Thyroid gland (tissue), 4 donors: ENCODE measurements around the gene P2RX6. TPM values are rescaled to one million over a fixed set of nuclear protein-coding genes. Genes with fewer than 3 reads are reported as not detected.

Experiments used
- DNase-seq, 2 donors: peaks; one replicate each; pipeline ENCODE4 v3.0.0-alpha.2; 2019
- H3K27ac ChIP-seq, 3 donors: fragments of 200-600 bp; sonication (generic); 1 replicate in 2 of 3; 2 replicates in 1 of 3; pipeline ENCODE4 v1.5.1; 2016 to 2019; ENCODE audit warnings: mild to moderate bottlenecking in 1 of 3, moderate library complexity in 1 of 3
- H3K27me3 ChIP-seq: fragments of 200-600 bp; sonication (generic); one replicate; pipeline ENCODE4 v1.5.1; 2019
- H3K36me3 ChIP-seq, 2 donors: fragments of 200-600 bp; sonication (generic); one replicate each; pipeline ENCODE4 v1.5.1; 2016 to 2019
- H3K4me1 ChIP-seq, 2 donors: fragments of 200-600 bp; sonication (generic); one replicate each; pipeline ENCODE4 v1.5.1; 2017 to 2019
- H3K4me3 ChIP-seq, 3 donors: fragments of 200-600 bp; sonication (generic); replicated peaks in 1 of 3; 1 replicate in 2 of 3; 2 replicates in 1 of 3; pipeline ENCODE4 v1.5.1; 2016; ENCODE audit warnings: mild to moderate bottlenecking in 1 of 3
- H3K9me3 ChIP-seq: fragments of 200-600 bp; sonication (generic); one replicate; pipeline ENCODE4 v1.5.1; 2017
- CTCF ChIP-seq, 6 experiments: fragments of 200-600 bp in 3 of 6; fragments of 450-650 bp in 3 of 6; sonication (generic) in 3 of 6; IDR thresholded peaks; one replicate each; pipeline ENCODE4 v1.5.1; 2016 to 2019; ENCODE audit warnings: antibody characterized with exemption in 6 of 6, mild to moderate bottlenecking in 2 of 6, inconsistent platforms in 1 of 6, moderate library complexity in 1 of 6
- POLR2A ChIP-seq, 2 donors: fragments of 450-650 bp; IDR thresholded peaks; one replicate each; pipeline ENCODE4 v1.6.1; 2017; ENCODE audit warnings: antibody characterized with exemption in 2 of 2, mild to moderate bottlenecking in 2 of 2, moderate library complexity in 1 of 2
- WGBS, 2 donors: methylation state at CpG; one replicate each; pipeline ENCODE4 v1.1.5; 2017; 5-methylcytosine and 5-hydroxymethylcytosine counted together
- intact Hi-C: fragments of 100-400 bp; cut with DNase I; formaldehyde crosslinking; loops from one replicate; pipeline ENCODE4 v1.15.1; 2023
- total RNA-seq, 4 donors: library from RNA; depleted of rRNA; stranded (reverse); fragments of >200 nt; gene quantifications; one replicate each; pipeline ENCODE4 v1.2.3, GENCODE V29; 2016

Gene P2RX6
- total RNA-seq, 4 donors from 2014 or later: 0.40 TPM; not detected in 3

GRCh38 chr22:20977516-20978170, 37.3 kb upstream of the P2RX6 start:
- H3K9me3 ChIP-seq: no peaks in the 10 kb centered on the region
- no peak for TF ChIP-seq POLR2A (IDR thresholded peaks at IDR 0.05)
- no peak for TF ChIP-seq CTCF (IDR thresholded peaks at IDR 0.05)
- peaks cover 16 to 17% of the 10 kb centered on the region in 2 donors for H3K4me1 ChIP-seq
- H3K4me3 ChIP-seq: no peak overlapping the region
- H3K36me3 ChIP-seq: no peaks in the 10 kb centered on the region
- no peaks in the 10 kb centered on the region for H3K27me3 ChIP-seq
- DNase-seq: no peak
- intact Hi-C loops: no loop called here
- no peak overlapping the region for H3K27ac ChIP-seq
- 74 to 90% methylated on average over 8 to 12 of the region's 17 CpGs for WGBS, 2 donors

GRCh38 chr22:20978419-20978818, 36.5 kb upstream of the P2RX6 start:
- H3K9me3 ChIP-seq: no peaks in the 10 kb centered on the region
- peaks cover 21 to 23% of the 10 kb centered on the region in 2 donors for H3K4me1 ChIP-seq
- TF ChIP-seq CTCF (IDR thresholded peaks at IDR 0.05): no peak
- no peak for TF ChIP-seq POLR2A (IDR thresholded peaks at IDR 0.05)
- no peak overlapping the region for H3K4me3 ChIP-seq
- no peak for DNase-seq
- WGBS, 2 donors: 90 to 93% methylated on average over 2 of the region's 2 CpGs
- no peaks in the 10 kb centered on the region for H3K36me3 ChIP-seq
- no peaks in the 10 kb centered on the region for H3K27me3 ChIP-seq
- intact Hi-C loops: no loop called here
- H3K27ac ChIP-seq: no peak overlapping the region

- no peaks in the 10 kb centered on the region for H3K9me3 ChIP-seq
- no peaks in the 10 kb centered on the region for H3K36me3 ChIP-seq
- WGBS, 2 donors: 23 to 35% methylated on average over 5 to 21 of the region's 39 CpGs
- no peaks in the 10 kb centered on the region for H3K27me3 ChIP-seq
- H3K27ac ChIP-seq: no peak overlapping the region
- TF ChIP-seq CTCF (IDR thresholded peaks at IDR 0.05): no peak
- peak; percentile 59 to 64 for DNase-seq
- intact Hi-C loops: no loop called here
- no peak overlapping the region for H3K4me3 ChIP-seq
- H3K4me1 ChIP-seq: peaks cover 21 to 25% of the 10 kb centered on the region in 2 donors
Observed at GRCh38 chr22:20979243-20979809, 35.6 kb upstream of the P2RX6 start.

- Histone ChIP-seq H3K27ac (no peak overlapping the region), H3K36me3 (no peaks in the 10 kb centered on the region), H3K4me1 (peaks cover 21 to 25% of the 10 kb centered on the region in 2 donors), H3K9me3 (no peaks in the 10 kb centered on the region), H3K4me3 (no peak overlapping the region), H3K27me3 (no peaks in the 10 kb centered on the region)
- 40 to 44% methylated on average over 8 to 13 of the region's 13 CpGs for WGBS, 2 donors
- intact Hi-C loops: no loop called here
- DNase-seq: no peak
- TF ChIP-seq POLR2A (IDR thresholded peaks at IDR 0.05) (no peak), CTCF (IDR thresholded peaks at IDR 0.05) (no peak)
Observed at GRCh38 chr22:20979940-20980453, 35.0 kb upstream of the P2RX6 start.

GRCh38 chr22:20980523-20980922, 34.4 kb upstream of the P2RX6 start:
- DNase-seq: no peak
- Histone ChIP-seq H3K9me3 (no peaks in the 10 kb centered on the region), H3K4me3 (no peak overlapping the region), H3K36me3 (no peaks in the 10 kb centered on the region), H3K27ac (no peak overlapping the region), H3K4me1 (peaks cover 21 to 25% of the 10 kb centered on the region in 2 donors), H3K27me3 (no peaks in the 10 kb centered on the region)
- intact Hi-C loops: no loop called here
- 89 to 93% methylated on average over 4 of the region's 4 CpGs for WGBS, 2 donors
- TF ChIP-seq POLR2A (IDR thresholded peaks at IDR 0.05): no peak
- no peak for TF ChIP-seq CTCF (IDR thresholded peaks at IDR 0.05)
